Keratinocyte (primary cell): ENCODE results near the gene SCN1B. TPM values are rescaled to one million over a fixed set of nuclear protein-coding genes. Genes with fewer than 3 reads are reported as not detected.

ENCODE experiments used
- DNase-seq: peaks from one replicate; pipeline ENCODE4 v3.0.0-alpha.2; 2011; ENCODE audit warnings: low read depth, missing footprints, low spot score
- FAIRE-seq: peaks from 2 replicates; lab custom pipeline; 2011; peaks lifted over from hg19 to GRCh38; lab: Jason Lieb, UNC
- H2AFZ ChIP-seq: 2 replicates; pipeline ENCODE4 v1.6.0; 2012; ENCODE audit warnings: low read length, control low read depth, inconsistent platforms; ENCODE audit not compliant: control insufficient read depth
- H3K27ac ChIP-seq: 2 replicates; pipeline ENCODE4 v1.5.1; 2011; ENCODE audit warnings: low read length; ENCODE audit not compliant: control insufficient read depth, insufficient read depth
- H3K27me3 ChIP-seq: 3 replicates; pipeline ENCODE4 v1.6.0; 2011; ENCODE audit warnings: low read length; ENCODE audit not compliant: control insufficient read depth, insufficient read depth; ENCODE audit errors: extremely low read depth
- H3K36me3 ChIP-seq, 2 experiments: 2 replicates in 1 of 2; 3 replicates in 1 of 2; pipeline ENCODE4 v1.5.1; 2011; ENCODE audit warnings: low read length in 2 of 2, mild to moderate bottlenecking in 1 of 2; ENCODE audit not compliant: control insufficient read depth in 2 of 2, insufficient read depth in 2 of 2; ENCODE audit errors: extremely low read depth in 1 of 2
- H3K4me1 ChIP-seq: 3 replicates; pipeline ENCODE4 v1.5.1; 2011; ENCODE audit warnings: low read length; ENCODE audit not compliant: control insufficient read depth, insufficient read depth; ENCODE audit errors: extremely low read depth
- H3K4me2 ChIP-seq: 3 replicates; pipeline ENCODE4 v1.6.0; 2011; ENCODE audit warnings: low read depth, low read length; ENCODE audit not compliant: control insufficient read depth, insufficient read depth; ENCODE audit errors: extremely low read depth
- H3K4me3 ChIP-seq, 3 experiments: fragments of 200-600 bp in 1 of 3; sonication (generic) in 1 of 3; 2 replicates in 2 of 3; 3 replicates in 1 of 3; pipeline ENCODE4 v1.5.1; 2011 to 2016; ENCODE audit warnings: low read length in 3 of 3, mild to moderate bottlenecking in 3 of 3, control low read depth in 2 of 3, inconsistent platforms in 1 of 3, low read depth in 1 of 3, mixed read lengths in 1 of 3, mixed run types in 1 of 3, moderate library complexity in 1 of 3; ENCODE audit not compliant: control insufficient read depth in 2 of 3, insufficient read depth in 2 of 3; ENCODE audit errors: extremely low read depth in 1 of 3
- H3K79me2 ChIP-seq: 2 replicates; pipeline ENCODE4 v1.6.0; 2012; ENCODE audit warnings: low read length; ENCODE audit not compliant: control insufficient read depth, insufficient read depth
- H3K9ac ChIP-seq: 3 replicates; pipeline ENCODE4 v1.6.0; 2011; ENCODE audit warnings: low read length; ENCODE audit not compliant: control insufficient read depth, insufficient read depth; ENCODE audit errors: extremely low read depth
- H3K9me1 ChIP-seq: 3 replicates; pipeline ENCODE4 v1.6.0; 2011; ENCODE audit warnings: low read length; ENCODE audit not compliant: control insufficient read depth, insufficient read depth; ENCODE audit errors: extremely low read depth
- H3K9me3 ChIP-seq: 2 replicates; pipeline ENCODE4 v1.5.1; 2012; ENCODE audit warnings: low read depth, low read length; ENCODE audit not compliant: control insufficient read depth
- H4K20me1 ChIP-seq: 3 replicates; pipeline ENCODE4 v1.6.0; 2011; ENCODE audit warnings: low read length; ENCODE audit not compliant: control insufficient read depth, insufficient read depth; ENCODE audit errors: extremely low read depth
- CTCF ChIP-seq, 3 experiments: IDR thresholded peaks in 1 of 3; conservative IDR thresholded peaks in 1 of 3; optimal IDR thresholded peaks in 1 of 3; 2 replicates in 2 of 3; 3 replicates in 1 of 3; pipeline versions ENCODE3 to v1.5.1; 2011; ENCODE audit warnings: low read length in 3 of 3, mild to moderate bottlenecking in 3 of 3, moderate library complexity in 2 of 3, control low read depth in 1 of 3, inconsistent platforms in 1 of 3; ENCODE audit not compliant: insufficient read depth in 2 of 3; ENCODE audit errors: extremely low read depth in 1 of 3
- EZH2 ChIP-seq: IDR thresholded peaks from one replicate; pipeline ENCODE4 v1.6.1; 2012; ENCODE audit warnings: inconsistent platforms, mild to moderate bottlenecking, low read length, moderate library complexity
- dilution Hi-C: fragments of 300-500 bp; cut with MboI; formaldehyde crosslinking; loops from one replicate; pipeline ENCODE4 v1.7.0; 2020; ENCODE audit warnings: low sequenced_read_pairs; ENCODE audit not compliant: extremely low pct_ligation_motif_present
- polyA plus RNA-seq, 5 experiments: library from polyadenylated mRNA; depleted of rRNA in 3 of 5; stranded (reverse) in 3 of 5; stranded (forward) in 1 of 5; unstranded in 1 of 5; fragments of >200 nt; gene quantifications; 1 replicate in 1 of 5; 2 replicates in 3 of 5; 3 replicates in 1 of 5; pipeline versions ENCODE4 v1.2.1 to v1.2.3, GENCODE V29; 2011 to 2012; ENCODE audit warnings: missing spikeins in 2 of 5, low read depth in 1 of 5, low replicate concordance in 1 of 5

Gene SCN1B
- polyA plus RNA-seq, 1 donor (not counting 4 experiments of a cell fraction or from before 2014, with no cell fraction given): 0.30 TPM

GRCh38 chr19:35079826-35080225, 49.6 kb downstream of the SCN1B start:
- H3K4me2 ChIP-seq: no peak overlapping the region
- no peaks in the 10 kb centered on the region for H3K79me2 ChIP-seq
- H3K4me1 ChIP-seq: no peaks in the 10 kb centered on the region
- H4K20me1 ChIP-seq: no peaks in the 10 kb centered on the region
- dilution Hi-C loops: no loop called here
- H3K27me3 ChIP-seq: no peaks in the 10 kb centered on the region
- no peak for FAIRE-seq
- H3K36me3 ChIP-seq: no peaks in the 10 kb centered on the region
- no peak overlapping the region for H3K4me3 ChIP-seq
- no peak for DNase-seq
- no peaks in the 10 kb centered on the region for H3K9me1 ChIP-seq
- H2AFZ ChIP-seq: no peak overlapping the region
- no peak for TF ChIP-seq EZH2
- TF ChIP-seq CTCF (optimal IDR thresholded peaks at IDR 0.05 in 1 of 3, IDR thresholded peaks at IDR 0.05 in 1 of 3, conservative IDR thresholded peaks at IDR 0.05 in 1 of 3; ENCODE audit: extremely low read depth in 1 of 3, insufficient read depth in 2 of 3, low read length in 3 of 3): no peak
- no peaks in the 10 kb centered on the region for H3K9me3 ChIP-seq
- H3K27ac ChIP-seq: no peak overlapping the region
- no peak overlapping the region for H3K9ac ChIP-seq

- dilution Hi-C loops: no loop called here
- FAIRE-seq: no peak
- DNase-seq: no peak
- no peaks in the 10 kb centered on the region for H3K27me3 ChIP-seq
- H3K9me1 ChIP-seq: no peaks in the 10 kb centered on the region
- no peak overlapping the region for H3K27ac ChIP-seq
- no peak overlapping the region for H3K9ac ChIP-seq
- no peaks in the 10 kb centered on the region for H3K9me3 ChIP-seq
- no peak overlapping the region for H2AFZ ChIP-seq
- H3K4me1 ChIP-seq: no peaks in the 10 kb centered on the region
- H4K20me1 ChIP-seq: no peaks in the 10 kb centered on the region
- TF ChIP-seq CTCF (optimal IDR thresholded peaks at IDR 0.05 in 1 of 3, IDR thresholded peaks at IDR 0.05 in 1 of 3, conservative IDR thresholded peaks at IDR 0.05 in 1 of 3; ENCODE audit: extremely low read depth in 1 of 3, insufficient read depth in 2 of 3, low read length in 3 of 3) (no peak), EZH2 (no peak)
- no peak overlapping the region for H3K4me2 ChIP-seq
- no peaks in the 10 kb centered on the region for H3K36me3 ChIP-seq
- H3K4me3 ChIP-seq: no peak overlapping the region
- H3K79me2 ChIP-seq: no peaks in the 10 kb centered on the region
Measured at GRCh38 chr19:35080613-35081170, 50.4 kb downstream of the SCN1B start.
